Activated naive CD4-positive, alpha-beta T cell treated with anti-CD3 and anti-CD28 coated beads, Interleukin-2, amount 10 ng/mL, durations not matched to agents 7 days and 5 days (primary cell): Measurements from ENCODE around the gene PRR29.
A peak's percentile ranks its signal among the peaks of the same experiment; 100 is the strongest.
"Not testable (repeated sequence)": the region's sequence is repeated elsewhere in the genome, so short reads cannot be mapped to it uniquely, and the experiment has no call there.

ENCODE experiments used
- CTCF ChIA-PET: fragments of 350-600 bp; sonication (Branson Sonifier 250); formaldehyde crosslinking; loops from one replicate; lab custom pipeline; 2021; ENCODE audit warnings: antibody characterized with exemption; lab: Charles Lee
- DNase-seq: peaks from one replicate; pipeline ENCODE4 v3.0.0-alpha.2; 2020
- H3K27ac Mint-ChIP-seq: one replicate; pipeline ENCODE4 v1.8.0; 2021; ENCODE audit warnings: mild to moderate bottlenecking, moderate library complexity, mixed read lengths
- H3K27me3 Mint-ChIP-seq: one replicate; pipeline ENCODE4 v1.8.0; 2021; ENCODE audit warnings: mild to moderate bottlenecking, mixed read lengths
- H3K36me3 Mint-ChIP-seq: one replicate; pipeline ENCODE4 v1.8.0; 2021; ENCODE audit warnings: mixed read lengths
- H3K4me1 Mint-ChIP-seq: one replicate; pipeline ENCODE4 v1.8.0; 2021; ENCODE audit warnings: mixed read lengths
- H3K4me3 Mint-ChIP-seq: one replicate; pipeline ENCODE4 v1.8.0; 2021; ENCODE audit warnings: mild to moderate bottlenecking, moderate library complexity, mixed read lengths
- H3K9me3 Mint-ChIP-seq: one replicate; pipeline ENCODE4 v1.8.0; 2021; ENCODE audit warnings: mixed read lengths

Gene PRR29

DNA sequence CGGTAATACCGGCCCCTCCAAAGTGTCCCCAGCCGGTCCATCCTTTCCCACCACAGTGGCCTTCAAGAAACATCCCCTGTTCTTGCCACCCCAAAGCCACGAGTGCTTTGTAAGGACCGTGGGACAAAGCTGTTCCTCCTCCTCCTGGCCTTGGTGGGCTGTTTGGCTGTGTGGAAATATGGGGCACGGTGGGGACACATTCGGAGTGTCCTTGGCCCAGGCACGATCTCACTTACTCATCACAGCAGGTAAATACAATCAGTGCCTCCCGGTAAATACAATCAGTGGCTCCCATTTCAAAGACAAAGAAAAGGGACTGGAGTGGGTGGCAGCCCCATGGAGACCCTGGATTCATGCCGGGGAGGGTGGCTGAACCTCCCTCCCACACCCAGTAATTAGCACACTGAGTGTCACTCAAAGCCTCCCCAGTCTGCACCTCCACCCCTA is 35.8 kb upstream of the PRR29 start:
- Mint-ChIP-seq H3K9me3 (no peaks in the 10 kb centered on the region), H3K4me3 (no peak overlapping the region), H3K4me1 (peaks cover 10% of the 10 kb centered on the region), H3K27ac (no peak overlapping the region), H3K36me3 (no peaks in the 10 kb centered on the region), H3K27me3 (peaks cover 28% of the 10 kb centered on the region)
- DNase-seq, result no peak
- CTCF ChIA-PET, result interaction anchor here (1.5 kb wide), 1 partner anchor 171 kb away, joined by 3 read pairs; no protein-coding TSS in a partner anchor

GRCh38 chr17:63963123-63963522 is 35.0 kb upstream of the PRR29 start:
- H3K27me3 Mint-ChIP-seq, result peaks cover 30% of the 10 kb centered on the region
- no peak for DNase-seq
- CTCF ChIA-PET, result interaction anchor here (1.2 to 3.5 kb wide), 2 partner anchors 16 to 44 kb away, joined by 4 to 10 read pairs; no protein-coding TSS in a partner anchor
- H3K9me3 Mint-ChIP-seq, result no peaks in the 10 kb centered on the region
- peaks cover 11% of the 10 kb centered on the region for H3K4me1 Mint-ChIP-seq
- H3K4me3 Mint-ChIP-seq, result no peak overlapping the region
- H3K27ac Mint-ChIP-seq, result no peak overlapping the region
- no peaks in the 10 kb centered on the region for H3K36me3 Mint-ChIP-seq

DNA sequence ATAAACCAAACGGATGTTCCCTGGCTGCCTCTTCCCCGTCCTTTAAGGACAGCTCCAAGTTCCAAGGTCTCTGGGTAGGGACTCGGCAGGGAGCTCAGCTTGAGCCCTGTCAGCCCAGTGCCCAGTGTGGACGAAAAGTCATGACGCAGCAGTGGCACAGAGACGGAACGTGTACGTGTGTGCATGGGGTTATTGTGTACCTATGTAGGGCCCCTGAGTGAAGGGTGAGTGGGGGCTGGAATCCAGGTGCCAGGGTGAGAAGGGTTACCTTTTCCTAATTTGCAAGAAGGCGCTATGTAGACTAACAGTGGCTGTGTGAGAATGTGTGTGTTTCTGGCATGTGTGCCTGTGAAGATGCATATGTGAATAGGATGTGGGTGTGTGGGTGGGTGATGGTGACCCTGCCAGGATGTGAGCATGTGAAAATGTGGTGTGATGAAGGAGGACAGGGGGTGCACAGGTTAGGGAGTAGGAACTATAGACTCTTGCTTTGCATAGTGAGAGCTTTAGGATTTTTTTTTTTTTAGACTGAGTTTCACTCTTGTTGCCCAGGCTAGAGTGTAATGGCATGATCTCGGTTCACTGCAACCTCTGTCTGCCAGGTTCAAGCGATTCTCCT is 31.4 kb upstream of the PRR29 start:
- no peaks in the 10 kb centered on the region for H3K9me3 Mint-ChIP-seq
- no peak overlapping the region for H3K27ac Mint-ChIP-seq
- H3K36me3 Mint-ChIP-seq, result no peaks in the 10 kb centered on the region
- DNase-seq, result peak; percentile 54
- CTCF ChIA-PET, result interaction anchor here (0.8 to 2.9 kb wide), 4 partner anchors 10 to 47 kb away, joined by 3 to 11 read pairs (median 4); no protein-coding TSS in a partner anchor
- H3K4me1 Mint-ChIP-seq, result peaks cover 9% of the 10 kb centered on the region
- peaks cover 33% of the 10 kb centered on the region for H3K27me3 Mint-ChIP-seq
- H3K4me3 Mint-ChIP-seq, result no peak overlapping the region

- no peaks in the 10 kb centered on the region for H3K36me3 Mint-ChIP-seq
- no peak for DNase-seq
Measured at GRCh38 chr17:63967953-63968352, 30.2 kb upstream of the PRR29 start.

GRCh38 chr17:63969278-63969677 is 28.9 kb upstream of the PRR29 start:
- Mint-ChIP-seq H3K27ac (no peak overlapping the region), H3K9me3 (no peaks in the 10 kb centered on the region), H3K27me3 (peaks cover 23% of the 10 kb centered on the region), H3K36me3 (no peaks in the 10 kb centered on the region), H3K4me1 (peaks cover 6% of the 10 kb centered on the region), H3K4me3 (no peak overlapping the region)
- no peak for DNase-seq
- CTCF ChIA-PET, result interaction anchor here (2.9 kb wide), 1 partner anchor 21 kb away, joined by 11 read pairs; no protein-coding TSS in a partner anchor

More at GRCh38 chr17:63967953-63968352, 30.2 kb upstream of the PRR29 start:
- H3K4me3 Mint-ChIP-seq, result no peak overlapping the region
- H3K27ac Mint-ChIP-seq, result no peak overlapping the region
- CTCF ChIA-PET, result interaction anchor here (1.0 to 2.9 kb wide), 4 partner anchors 23 to 58 kb away, joined by 3 to 11 read pairs (median 5); no protein-coding TSS in a partner anchor
- H3K27me3 Mint-ChIP-seq, result peaks cover 26% of the 10 kb centered on the region
- peaks cover 6% of the 10 kb centered on the region for H3K4me1 Mint-ChIP-seq
- no peaks in the 10 kb centered on the region for H3K9me3 Mint-ChIP-seq

DNA sequence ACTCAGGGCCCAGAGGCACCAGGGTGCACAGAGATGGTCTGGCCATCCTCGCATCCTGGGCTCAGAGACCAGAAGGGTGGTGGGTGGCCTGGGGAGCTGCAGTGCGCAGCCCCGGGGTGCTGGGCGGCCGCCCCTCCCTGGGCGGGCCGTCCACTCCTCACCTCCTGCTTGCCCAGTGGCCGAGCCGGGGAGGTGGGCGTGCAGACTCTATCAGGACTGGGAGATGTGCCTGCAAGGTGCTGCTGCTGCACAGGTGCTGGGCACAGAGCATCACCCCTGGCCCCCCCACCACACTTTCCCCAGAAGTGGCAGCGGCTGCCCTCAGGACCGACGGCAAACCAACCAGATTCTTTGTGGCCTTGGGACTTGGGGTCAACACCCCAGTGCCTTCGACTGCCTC is 25.4 kb upstream of the PRR29 start, which contains the start of gene SCN4A:
TSS of gene SCN4A (minus strand) at position 123 of the 400 bp plus-strand sequence. CDS start at position 46, 77 bp downstream.
- peaks cover 5% of the 10 kb centered on the region for H3K4me1 Mint-ChIP-seq
- H3K27me3 Mint-ChIP-seq, result peaks cover 20% of the 10 kb centered on the region
- no peak for DNase-seq
- H3K9me3 Mint-ChIP-seq, result no peaks in the 10 kb centered on the region
- no peak within 1 kb of the TSS for H3K4me3 Mint-ChIP-seq
- CTCF ChIA-PET, result no interaction called here
- no peak within 1 kb of the TSS for H3K27ac Mint-ChIP-seq
- no peaks in the 10 kb centered on the region for H3K36me3 Mint-ChIP-seq

DNA sequence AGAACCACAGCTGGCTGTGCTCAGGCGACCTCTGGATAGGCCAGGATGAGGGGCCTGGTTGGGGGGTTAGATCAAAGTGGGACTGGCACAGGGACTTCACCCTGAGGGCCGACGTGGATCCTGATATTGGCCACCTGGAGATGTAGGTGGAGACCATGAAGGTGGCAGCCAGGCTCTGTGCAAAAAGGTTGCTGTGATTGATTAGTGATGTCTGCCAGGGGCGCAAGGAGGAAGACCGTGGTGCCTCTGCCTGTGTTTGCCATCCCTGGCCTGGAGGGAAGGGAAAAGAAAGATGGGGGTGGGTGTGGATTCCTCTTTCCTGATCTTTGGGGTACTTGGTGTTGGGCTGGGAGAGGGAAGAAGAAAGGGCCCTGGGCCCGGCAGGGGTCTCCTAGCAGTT is 24.9 kb upstream of the PRR29 start:
- H3K9me3 Mint-ChIP-seq, result no peaks in the 10 kb centered on the region
- H3K4me3 Mint-ChIP-seq, result no peak overlapping the region
- H3K27ac Mint-ChIP-seq, result no peak overlapping the region
- no peak for DNase-seq
- peaks cover 5% of the 10 kb centered on the region for H3K4me1 Mint-ChIP-seq
- H3K27me3 Mint-ChIP-seq, result peaks cover 17% of the 10 kb centered on the region
- no peaks in the 10 kb centered on the region for H3K36me3 Mint-ChIP-seq
- CTCF ChIA-PET, result interaction anchor here (0.9 to 1.7 kb wide), 2 partner anchors 17 to 27 kb away, joined by 4 to 6 read pairs; no protein-coding TSS in a partner anchor

DNA sequence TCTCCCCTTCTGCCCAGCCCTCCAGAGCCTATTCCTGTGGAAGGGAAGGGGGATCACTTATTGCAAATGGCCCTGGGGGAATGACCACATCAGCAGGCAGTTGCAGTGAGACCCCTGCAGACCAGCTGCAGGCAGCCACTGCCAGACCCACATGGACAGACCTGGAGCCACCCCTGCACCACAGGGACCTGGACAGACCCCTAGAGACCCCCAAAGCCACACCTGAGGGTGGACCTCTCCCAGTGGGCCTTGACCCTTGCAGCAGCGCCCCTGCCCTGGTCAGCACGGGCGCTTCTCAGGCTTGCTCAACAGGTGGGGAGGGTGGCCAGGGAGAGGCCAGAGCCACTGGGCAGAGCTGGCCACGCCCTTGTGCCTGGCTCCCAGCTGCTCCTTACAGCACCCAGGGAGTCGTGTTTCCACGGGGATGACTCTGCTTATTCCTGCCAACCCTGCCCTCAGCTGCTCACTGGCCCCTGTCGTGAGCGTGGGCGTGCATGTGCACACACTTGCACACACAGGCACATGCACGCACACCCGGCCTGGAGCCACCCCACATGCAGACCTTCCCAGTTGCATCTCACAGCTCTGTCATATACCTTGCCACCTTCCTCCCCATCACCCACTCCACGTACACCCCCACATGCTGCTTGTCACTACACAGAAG is 24.1 kb upstream of the PRR29 start:
- CTCF ChIA-PET, result interaction anchor here (0.7 to 1.7 kb wide), 3 partner anchors 17 to 53 kb away, joined by 3 to 6 read pairs (median 4); no protein-coding TSS in a partner anchor
- no peak overlapping the region for H3K4me3 Mint-ChIP-seq
- peaks cover 5% of the 10 kb centered on the region for H3K4me1 Mint-ChIP-seq
- H3K9me3 Mint-ChIP-seq, result no peaks in the 10 kb centered on the region
- no peak for DNase-seq
- no peaks in the 10 kb centered on the region for H3K36me3 Mint-ChIP-seq
- H3K27ac Mint-ChIP-seq, result no peak overlapping the region
- H3K27me3 Mint-ChIP-seq, result peaks cover 12% of the 10 kb centered on the region

- H3K27ac Mint-ChIP-seq, result no peak overlapping the region
Measured at GRCh38 chr17:63974594-63975192, 23.5 kb upstream of the PRR29 start.

DNA sequence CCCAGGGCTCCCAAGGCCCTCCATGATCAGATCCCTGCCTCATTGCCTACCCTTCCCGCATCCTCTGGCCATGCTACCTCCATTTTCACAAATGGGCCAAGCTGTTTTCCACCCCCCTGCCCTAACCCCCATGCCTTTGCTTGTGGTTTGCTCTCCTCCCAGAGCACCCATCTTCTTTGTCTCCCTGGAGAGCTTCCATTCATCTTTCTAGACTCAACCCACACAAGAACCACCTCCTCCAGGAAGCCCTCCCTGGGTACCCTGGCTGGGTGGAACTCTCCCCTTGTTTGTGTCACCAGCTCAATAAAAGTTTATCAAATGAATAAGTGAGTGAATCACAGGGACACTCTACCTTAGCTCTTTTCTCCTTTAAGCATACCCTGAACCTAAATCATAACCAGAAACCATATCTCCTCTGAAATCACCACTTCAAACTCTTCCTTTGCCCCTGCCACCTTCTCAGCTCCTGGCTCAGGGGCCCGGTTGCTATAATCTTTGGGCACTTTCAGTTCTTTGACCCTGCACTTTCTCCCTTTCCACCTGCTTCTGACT is 22.5 kb upstream of the PRR29 start:
- peaks cover 3% of the 10 kb centered on the region for H3K27me3 Mint-ChIP-seq
- H3K36me3 Mint-ChIP-seq, result no peaks in the 10 kb centered on the region
- peaks cover 5% of the 10 kb centered on the region for H3K4me1 Mint-ChIP-seq
- H3K27ac Mint-ChIP-seq, result no peak overlapping the region
- DNase-seq, result no peak
- no peak overlapping the region for H3K4me3 Mint-ChIP-seq
- CTCF ChIA-PET, result interaction anchor here (0.7 to 1.7 kb wide), 4 partner anchors 10 to 50 kb away, joined by 3 to 9 read pairs (median 3); no protein-coding TSS in a partner anchor
- no peaks in the 10 kb centered on the region for H3K9me3 Mint-ChIP-seq

More at GRCh38 chr17:63974594-63975192, 23.5 kb upstream of the PRR29 start:
- Mint-ChIP-seq H3K9me3 (no peaks in the 10 kb centered on the region), H3K27me3 (peaks cover 6% of the 10 kb centered on the region), H3K4me3 (no peak overlapping the region), H3K4me1 (peaks cover 5% of the 10 kb centered on the region), H3K36me3 (no peaks in the 10 kb centered on the region)
- CTCF ChIA-PET, result interaction anchor here (0.7 to 1.7 kb wide), 3 partner anchors 16 to 54 kb away, joined by 3 to 9 read pairs (median 6); no protein-coding TSS in a partner anchor
- DNase-seq, result no peak

- Mint-ChIP-seq H3K4me1 (peaks cover 5% of the 10 kb centered on the region), H3K27ac (no peak overlapping the region), H3K4me3 (no peak overlapping the region), H3K9me3 (peaks cover 1% of the 10 kb centered on the region), H3K27me3 (no peaks in the 10 kb centered on the region), H3K36me3 (no peaks in the 10 kb centered on the region)
- DNase-seq, result no peak
- CTCF ChIA-PET, result interaction anchor here (1.0 to 1.7 kb wide), 2 partner anchors 11 to 14 kb away, joined by 3 to 9 read pairs; no protein-coding TSS in a partner anchor
Measured at GRCh38 chr17:63976702-63977101, 21.4 kb upstream of the PRR29 start.

DNA sequence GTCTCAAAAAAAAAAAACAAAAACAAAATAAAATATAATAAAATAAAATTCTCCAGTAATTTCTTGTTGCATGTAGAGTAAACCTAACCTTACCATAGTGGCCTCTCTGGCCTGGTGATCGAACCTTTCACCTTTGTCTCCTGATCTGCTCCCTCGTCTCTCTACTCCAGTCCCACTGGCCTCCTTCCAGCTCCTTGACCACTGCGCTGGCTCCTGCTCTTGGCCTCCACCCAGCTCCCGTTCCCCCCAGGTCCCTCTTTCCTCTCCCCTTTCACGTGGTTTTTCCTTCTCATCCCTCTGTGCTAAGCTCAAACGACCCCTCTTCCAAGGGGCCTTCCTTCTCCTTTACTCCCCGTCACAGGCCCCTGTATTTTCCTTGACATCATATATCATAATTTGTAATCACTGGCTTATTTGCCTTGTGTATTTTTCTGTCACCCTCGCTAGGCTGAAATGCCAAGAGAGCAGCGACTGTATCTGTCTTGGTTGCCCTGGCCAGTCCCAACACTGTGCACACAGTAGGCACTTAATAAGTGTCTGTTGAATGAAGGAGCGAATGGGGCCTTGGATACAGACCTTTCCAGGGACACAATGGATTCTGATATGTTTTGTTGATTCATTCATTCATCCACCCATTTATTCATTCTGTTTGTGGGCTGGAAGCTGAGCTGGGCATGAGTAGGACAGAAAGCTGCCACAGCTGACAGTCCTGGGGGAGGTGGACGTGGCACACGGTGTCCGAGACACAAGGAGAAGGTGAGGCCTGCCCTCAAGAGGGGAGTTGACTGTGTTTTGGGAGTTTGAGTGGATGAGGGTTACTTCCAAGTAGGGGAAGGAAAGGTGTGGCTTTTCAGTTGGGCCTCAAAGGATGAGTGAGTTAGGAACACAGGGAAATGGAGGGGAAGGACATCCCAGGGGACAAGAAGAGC is 19.6 kb upstream of the PRR29 start:
- CTCF ChIA-PET, result interaction anchor here (0.9 to 3.1 kb wide), 4 partner anchors 12 to 155 kb away, joined by 3 to 9 read pairs (median 3); partner anchors contain the start of gene GH1

GRCh38 chr17:63982641-63983040 is 15.5 kb upstream of the PRR29 start:
- Mint-ChIP-seq H3K4me1 (peaks cover 25% of the 10 kb centered on the region), H3K9me3 (peaks cover 11% of the 10 kb centered on the region)
- H3K27me3 Mint-ChIP-seq, H3K4me3 Mint-ChIP-seq, H3K27ac Mint-ChIP-seq, DNase-seq, CTCF ChIA-PET, H3K36me3 Mint-ChIP-seq: not testable (repeated sequence)

More for the DNA sequence above, 19.6 kb upstream of the PRR29 start:
- peaks cover 11% of the 10 kb centered on the region for H3K9me3 Mint-ChIP-seq
- no peak overlapping the region for H3K4me3 Mint-ChIP-seq
- no peaks in the 10 kb centered on the region for H3K27me3 Mint-ChIP-seq
- DNase-seq, result no peak
- peaks cover 5% of the 10 kb centered on the region for H3K4me1 Mint-ChIP-seq
- peaks cover 4% of the 10 kb centered on the region for H3K36me3 Mint-ChIP-seq
- no peak overlapping the region for H3K27ac Mint-ChIP-seq
